Spleen (tissue), 11 donors: ENCODE results near the gene G6PC3. TPM values are rescaled to one million over a fixed set of nuclear protein-coding genes. Genes with fewer than 3 reads are reported as not detected.
A peak's percentile ranks its signal among the peaks of the same experiment; 100 is the strongest.

Source experiments
- DNase-seq: peaks from one replicate; pipeline ENCODE4 v3.0.0-alpha.2; 2020
- H3K27ac ChIP-seq, 8 donors: fragments of 200-600 bp; sonication (generic) in 7 of 8; 1 replicate in 4 of 8; 2 replicates in 4 of 8; pipeline versions ENCODE4 v1.5.0 to v1.8.0; 2016 to 2021; ENCODE audit warnings: inconsistent platforms in 4 of 8, mild to moderate bottlenecking in 4 of 8, moderate library complexity in 1 of 8
- H3K27me3 ChIP-seq, 7 donors: fragments of 200-600 bp; sonication (generic) in 6 of 7; replicated peaks in 1 of 7; 1 replicate in 4 of 7; 2 replicates in 3 of 7; pipeline versions ENCODE4 v1.5.0 to v1.8.0; 2016 to 2021; ENCODE audit warnings: inconsistent platforms in 3 of 7, mild to moderate bottlenecking in 1 of 7
- H3K36me3 ChIP-seq, 6 donors: fragments of 200-600 bp; sonication (generic) in 5 of 6; 1 replicate in 4 of 6; 2 replicates in 2 of 6; pipeline versions ENCODE4 v1.5.0 to v1.8.0; 2016 to 2021; ENCODE audit warnings: inconsistent platforms in 2 of 6
- H3K4me1 ChIP-seq, 6 donors: fragments of 200-600 bp; sonication (generic) in 5 of 6; 1 replicate in 3 of 6; 2 replicates in 3 of 6; pipeline versions ENCODE4 v1.5.0 to v1.8.0; 2016 to 2021; ENCODE audit warnings: inconsistent platforms in 3 of 6
- H3K4me3 ChIP-seq, 8 donors: fragments of 200-600 bp; sonication (generic) in 7 of 8; 1 replicate in 4 of 8; 2 replicates in 4 of 8; pipeline versions ENCODE4 v1.5.0 to v1.8.0; 2016 to 2021; ENCODE audit warnings: inconsistent platforms in 4 of 8, mild to moderate bottlenecking in 4 of 8, moderate library complexity in 2 of 8
- H3K9me3 ChIP-seq, 8 donors: fragments of 200-600 bp; sonication (generic) in 7 of 8; 1 replicate in 4 of 8; 2 replicates in 4 of 8; pipeline versions ENCODE4 v1.5.0 to v1.8.0; 2016 to 2021; ENCODE audit warnings: inconsistent platforms in 4 of 8
- CTCF ChIP-seq, 11 experiments: fragments of 200-600 bp in 7 of 11; fragments of 450-650 bp in 4 of 11; sonication (generic) in 4 of 11; IDR thresholded peaks in 8 of 11; conservative IDR thresholded peaks in 3 of 11; 1 replicate in 7 of 11; 2 replicates in 4 of 11; pipeline versions ENCODE4 v1.4.0 to v1.8.0; 2016 to 2021; ENCODE audit warnings: antibody characterized with exemption in 11 of 11, inconsistent platforms in 4 of 11, mild to moderate bottlenecking in 1 of 11
- POLR2A ChIP-seq, 3 donors: fragments of 450-650 bp; IDR thresholded peaks; one replicate each; pipeline ENCODE4 v1.5.1; 2017; ENCODE audit warnings: antibody characterized with exemption in 3 of 3, mild to moderate bottlenecking in 1 of 3
- POLR2AphosphoS5 ChIP-seq, 3 donors: sonication (generic); formaldehyde crosslinking; IDR thresholded peaks; one replicate each; pipeline ENCODE4 v1.5.1; 2017; ENCODE audit warnings: antibody characterized with exemption in 3 of 3
- WGBS, 5 donors: extraction: QIAGEN DNeasy Blood & Tissue Kit in 3 of 5; methylation state at CpG; one replicate each; pipeline versions ENCODE4 v1.1.5 to v1.1.7; 2013 to 2018; 5-methylcytosine and 5-hydroxymethylcytosine counted together
- intact Hi-C: fragments of 100-400 bp; cut with DNase I; formaldehyde crosslinking; loops from one replicate; pipeline ENCODE4 v1.15.0; 2023; ENCODE audit warnings: low total_unique reads
- polyA plus RNA-seq, 3 donors: library from polyadenylated mRNA; stranded (reverse); fragments of 200-250 nt; gene quantifications; one replicate each; pipeline ENCODE4 v1.2.1, GENCODE V29; 2013
- total RNA-seq, 7 donors: library from RNA; depleted of rRNA in 3 of 7; stranded (reverse); fragments of >200 nt in 3 of 7; fragmentation: NEBNext Ultra II Directional in 4 of 7; extraction: Animal tissue kit (Norgen Biotek cat#: 25700) in 4 of 7; gene quantifications; one replicate each; pipeline versions ENCODE4 v1.1.0 to v1.2.1, GENCODE V29; 2016 to 2021
- donor health status: healthy with polysubstance abuse.
- donor health status: DM: no; HTN: no; CAD: no; lungs with moderate emphysema.
- donor health status: DM: no; HTN: no; CAD: no.
- donor health status: Bipolar disorder and iron deficiency.
- donor health status: healthy.
- donor health status: DM: no; HTN: no; CAD: no.
- donor health status: DM: yes; HTN: yes; CAD: no.

G6PC3 gene
- total and polyA plus RNA-seq, 10 donors = 24.9 to 49.2 (median 37.3) TPM

DNA sequence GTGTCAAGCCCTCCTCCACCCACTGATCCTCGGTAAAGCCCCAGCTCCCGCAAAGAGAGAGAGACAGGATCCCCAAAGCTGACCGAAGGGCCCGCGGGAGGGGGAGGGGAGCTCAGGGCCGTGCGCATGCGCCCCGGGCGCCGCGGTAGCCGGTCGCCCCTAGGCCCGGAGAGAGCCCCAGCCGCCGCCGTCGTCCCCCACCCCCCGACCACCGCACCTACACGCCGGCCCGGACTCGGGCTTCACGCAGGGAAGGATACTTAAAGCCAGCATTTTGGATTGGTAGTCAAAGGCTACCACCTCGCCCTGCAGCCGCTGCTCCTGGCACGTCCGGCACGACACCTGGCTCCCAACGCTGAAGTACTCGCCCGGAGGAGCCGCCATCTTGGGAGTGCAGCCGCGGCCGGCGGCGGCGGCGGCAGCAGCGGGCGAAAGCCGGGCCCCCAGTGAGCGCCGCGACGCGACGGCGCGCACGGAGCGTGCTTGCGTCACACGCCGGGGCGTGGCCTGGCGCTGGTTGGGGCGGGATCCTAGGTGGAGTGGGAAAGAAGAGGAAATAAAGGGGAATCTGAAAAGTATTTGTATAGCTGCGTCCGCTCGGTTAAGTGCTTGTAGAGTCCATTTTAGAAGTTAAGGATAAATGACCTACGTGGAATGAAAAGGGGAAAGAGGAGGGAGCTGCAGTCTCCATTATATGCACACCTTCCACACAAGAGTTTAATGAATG is 4.2 kb upstream of the G6PC3 start, which contains the start of gene LSM12:
Gene LSM12, minus strand, starts transcription at position 468 of the 727 bp plus-strand sequence. Its CDS starts 84 bp downstream, at position 384.
- TF ChIP-seq CTCF (IDR thresholded peaks at IDR 0.05 in 8 of 11, conservative IDR thresholded peaks at IDR 0.05 in 3 of 11) = no peak
- TF ChIP-seq POLR2A (IDR thresholded peaks at IDR 0.05) = no peak
- TF ChIP-seq POLR2AphosphoS5 (IDR thresholded peaks at IDR 0.05) = peak; percentile 76 to 85 (median 85)
- Histone ChIP-seq H3K9me3 (no peaks in the 10 kb centered on the region), H3K27me3 (no peaks in the 10 kb centered on the region), H3K36me3 (peaks cover 0 to 32% (median 19%) of the 10 kb centered on the region in 6 donors), H3K4me1 (peaks cover 16 to 84% (median 54%) of the 10 kb centered on the region in 6 donors), H3K4me3 (peak within 1 kb of the TSS; percentile 52 to 79 (median 68)), H3K27ac (peak within 1 kb of the TSS; percentile 68 to 96 (median 94))
- 0 to 1% (median 1%) methylated on average over 49 to 65 of the region's 65 CpGs for WGBS, 5 donors
- intact Hi-C loops = no loop called here
- DNase-seq = peak; percentile 97

DNA sequence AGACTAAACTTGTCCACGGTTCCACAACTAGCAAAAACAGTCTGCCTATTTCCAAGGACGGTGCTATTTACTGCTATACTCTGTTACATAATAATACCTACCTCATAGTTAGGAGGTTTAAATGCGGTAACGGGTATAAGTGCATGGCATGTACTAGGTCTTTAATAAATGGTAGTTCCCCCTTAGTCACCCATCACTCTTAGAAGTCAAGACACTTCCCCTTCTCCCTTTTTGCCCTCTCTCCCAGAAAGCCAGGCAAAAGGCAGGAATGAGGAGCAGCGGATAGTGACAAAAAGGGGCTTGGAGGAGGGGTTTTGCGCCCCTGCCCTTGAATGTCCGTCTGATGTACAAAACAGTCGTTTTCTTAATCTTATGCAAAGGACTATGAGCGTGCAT is 3.0 kb upstream of the G6PC3 start:
- Histone ChIP-seq H3K27me3 (no peaks in the 10 kb centered on the region), H3K4me1 (peaks cover 23 to 89% (median 61%) of the 10 kb centered on the region in 6 donors), H3K27ac (peak overlapping the region in 7 of 8 donors; percentile 89 to 96 (median 94)), H3K4me3 (peak overlapping the region in 1 of 8 donors; percentile 78), H3K36me3 (peaks cover 0 to 21% (median 11%) of the 10 kb centered on the region in 6 donors), H3K9me3 (no peaks in the 10 kb centered on the region)
- no peak for TF ChIP-seq POLR2A (IDR thresholded peaks at IDR 0.05)
- TF ChIP-seq POLR2AphosphoS5 (IDR thresholded peaks at IDR 0.05) = no peak
- TF ChIP-seq CTCF (IDR thresholded peaks at IDR 0.05 in 8 of 11, conservative IDR thresholded peaks at IDR 0.05 in 3 of 11) = no peak
- intact Hi-C loops = no loop called here
- peak; percentile 54 for DNase-seq
- WGBS, 5 donors = 71 to 91% (median 79%) methylated on average over 9 of the region's 9 CpGs

DNA sequence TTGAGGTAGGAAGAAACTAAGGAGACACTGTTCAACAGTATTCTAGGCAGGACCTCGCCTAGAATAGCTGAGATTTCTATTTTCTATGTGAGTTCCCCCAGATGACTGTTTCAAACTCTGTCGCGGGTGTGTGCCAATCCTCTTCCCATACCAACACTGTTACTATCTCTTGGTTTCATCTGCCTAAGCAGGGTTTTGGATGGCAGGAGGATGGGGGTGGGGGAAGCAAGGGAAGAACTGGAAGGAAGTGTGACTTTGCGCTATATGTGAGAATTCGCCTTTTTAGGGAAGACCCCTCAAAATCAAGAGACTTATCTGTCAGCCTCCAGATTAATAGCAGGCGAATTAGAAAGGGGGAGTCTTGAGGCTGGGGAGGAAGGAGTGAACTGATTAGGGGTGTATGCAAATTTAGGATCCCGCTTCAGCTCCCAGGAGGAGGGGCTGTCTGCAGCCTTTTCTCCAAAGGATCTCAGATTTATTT is 521 bp upstream of the G6PC3 start:
- no peaks in the 10 kb centered on the region for H3K27me3 ChIP-seq
- WGBS, 5 donors = 8 to 18% (median 17%) methylated on average over 7 of the region's 7 CpGs
- TF ChIP-seq CTCF (IDR thresholded peaks at IDR 0.05 in 8 of 11, conservative IDR thresholded peaks at IDR 0.05 in 3 of 11) (no peak), POLR2A (IDR thresholded peaks at IDR 0.05) (no peak), POLR2AphosphoS5 (IDR thresholded peaks at IDR 0.05) (no peak)
- peaks cover 19 to 79% (median 43%) of the 10 kb centered on the region in 6 donors for H3K4me1 ChIP-seq
- peak overlapping the region; percentile 79 to 93 (median 88) for H3K27ac ChIP-seq
- no peak for DNase-seq
- H3K9me3 ChIP-seq = no peaks in the 10 kb centered on the region
- intact Hi-C loops = no loop called here
- peak overlapping the region; percentile 60 to 96 (median 80) for H3K4me3 ChIP-seq
- peaks cover 0 to 18% (median 8%) of the 10 kb centered on the region in 6 donors for H3K36me3 ChIP-seq

GRCh38 chr17:44071198-44071520 is 624 bp downstream of the G6PC3 start:
- H3K4me3 ChIP-seq = peak overlapping the region; percentile 60 to 96 (median 80)
- H3K27ac ChIP-seq = peak overlapping the region; percentile 79 to 93 (median 88)
- H3K4me1 ChIP-seq = peaks cover 16 to 75% (median 38%) of the 10 kb centered on the region in 6 donors
- peaks cover 0 to 30% (median 19%) of the 10 kb centered on the region in 6 donors for H3K36me3 ChIP-seq
- TF ChIP-seq POLR2A (IDR thresholded peaks at IDR 0.05) (no peak), CTCF (IDR thresholded peaks at IDR 0.05 in 8 of 11, conservative IDR thresholded peaks at IDR 0.05 in 3 of 11) (no peak), POLR2AphosphoS5 (IDR thresholded peaks at IDR 0.05) (no peak)
- no peaks in the 10 kb centered on the region for H3K9me3 ChIP-seq
- WGBS, 5 donors = 5 to 11% (median 5%) methylated on average over 3 of the region's 3 CpGs
- no peak for DNase-seq
- H3K27me3 ChIP-seq = no peaks in the 10 kb centered on the region
- intact Hi-C loops = no loop called here
